A549 (cell line): Measurements from ENCODE around the gene GMDS. TPM values are rescaled to one million over a fixed set of nuclear protein-coding genes. Genes with fewer than 3 reads are reported as not detected.

Source experiments
- ATAC-seq, 2 experiments: fragments of 200-7000 bp in 1 of 2; fragments of >200 bp in 1 of 2; cut with Nextera tagmentation in 1 of 2; cut with Tn5 transposase in 1 of 2; 3 replicates each; pipeline versions ENCODE4 v1.8.0 to v1.9.1; 2018 to 2020; ENCODE audit warnings: mild to moderate bottlenecking in 1 of 2, moderate library complexity in 1 of 2
- CTCF ChIA-PET: fragments of 300-600 bp; sonication (Branson Sonifier 250); formaldehyde crosslinking; extraction: SDS; loops from one replicate; lab custom pipeline; 2021; ENCODE audit warnings: antibody characterized with exemption, inconsistent platforms; lab: Yijun Ruan, JAX
- POLR2A ChIA-PET: fragments of 350-600 bp; formaldehyde crosslinking; extraction: SDS; loops from one replicate; lab custom pipeline; 2021; ENCODE audit warnings: antibody characterized with exemption, inconsistent platforms; lab: Yijun Ruan, JAX
- DNase-seq, 2 experiments: peaks; one replicate each; pipeline versions ENCODE4 v3.0.0 to v3.0.0-alpha.2; 2011 to 2016; ENCODE audit warnings: low read depth in 1 of 2, low spot score in 1 of 2
- FAIRE-seq: peaks from 2 replicates; lab custom pipeline; 2011; peaks lifted over from hg19 to GRCh38; lab: Jason Lieb, UNC
- H3K27ac ChIP-seq, 2 experiments: fragments of >200 bp; sonication (Bioruptor Twin); formaldehyde crosslinking; 3 replicates each; pipeline ENCODE4 v1.5.1; 2016 to 2017
- H3K4me1 ChIP-seq: fragments of >200 bp; sonication (Bioruptor Twin); formaldehyde crosslinking; 3 replicates; pipeline ENCODE4 v1.6.1; 2016
- H3K4me2 ChIP-seq: fragments of >200 bp; sonication (Bioruptor Twin); formaldehyde crosslinking; 3 replicates; pipeline ENCODE4 v1.6.1; 2016
- H3K4me3 ChIP-seq: fragments of >200 bp; sonication (Bioruptor Twin); formaldehyde crosslinking; 3 replicates; pipeline ENCODE4 v1.5.1; 2016
- H3K9me3 ChIP-seq: fragments of >200 bp; sonication (Bioruptor Twin); formaldehyde crosslinking; 3 replicates; pipeline ENCODE4 v1.6.1; 2016
- BHLHE40 ChIP-seq: IDR thresholded peaks from 2 replicates; pipeline ENCODE4 v1.6.1; 2012; ENCODE audit warnings: low read depth, low read length, inconsistent platforms
- EHF ChIP-seq: fragments of 250-450 bp; sonication (Bioruptor Pico); IDR thresholded peaks from 2 replicates; pipeline ENCODE4 v1.5.0; 2020; ENCODE audit warnings: mild to moderate bottlenecking
- EHMT2 ChIP-seq: fragments of 200-600 bp; sonication (generic); IDR thresholded peaks from 2 replicates; pipeline ENCODE4 v1.6.1; 2016; ENCODE audit warnings: antibody characterized with exemption, low read depth, mild to moderate bottlenecking, moderate library complexity
- FOXS1 ChIP-seq: fragments of 250-450 bp; sonication (Bioruptor Pico); IDR thresholded peaks from 2 replicates; pipeline ENCODE4 v1.5.0; 2020; ENCODE audit warnings: mild to moderate bottlenecking, moderate library complexity
- HOXB13 ChIP-seq: fragments of 250-450 bp; sonication (Bioruptor Pico); IDR thresholded peaks from 2 replicates; pipeline ENCODE4 v1.5.0; 2020; ENCODE audit warnings: low read depth, mild to moderate bottlenecking, moderate library complexity
- JUN ChIP-seq, 2 experiments: fragments of >200 bp; sonication (Bioruptor Twin); formaldehyde crosslinking; IDR thresholded peaks; 2 replicates in 1 of 2; 3 replicates in 1 of 2; pipeline ENCODE4 v1.6.1; 2016 to 2017
- MAFK ChIP-seq: fragments of 450-650 bp; IDR thresholded peaks from 2 replicates; pipeline ENCODE4 v1.6.1; 2014; ENCODE audit not compliant: partially characterized antibody
- MAX ChIP-seq: IDR thresholded peaks from 2 replicates; pipeline ENCODE4 v1.6.1; 2012
- MAZ ChIP-seq: fragments of 150-350 bp; IDR thresholded peaks from 2 replicates; pipeline ENCODE4 v1.6.1; 2014; ENCODE audit warnings: antibody characterized with exemption, low read depth, low read length, borderline replicate concordance
- NFE2L2 ChIP-seq: fragments of 150-350 bp; conservative IDR thresholded peaks from 2 replicates; pipeline ENCODE4 v1.6.1; 2014; ENCODE audit warnings: low read length
- POLR2AphosphoS2 ChIP-seq: conservative IDR thresholded peaks from 2 replicates; pipeline ENCODE4 v1.6.1; 2012; ENCODE audit warnings: low read length, improper control_type of control experiment, inconsistent platforms
- RCOR1 ChIP-seq: fragments of 150-350 bp; IDR thresholded peaks from 2 replicates; pipeline ENCODE4 v1.6.1; 2014; ENCODE audit warnings: antibody characterized with exemption, low read length, low read depth
- REST ChIP-seq: fragments of 200-600 bp; sonication (generic); IDR thresholded peaks from 2 replicates; pipeline ENCODE4 v1.6.1; 2016; ENCODE audit warnings: antibody characterized with exemption, mild to moderate bottlenecking, moderate library complexity
- RFX5 ChIP-seq: fragments of 450-650 bp; IDR thresholded peaks from 2 replicates; pipeline ENCODE4 v1.7.1; 2014; ENCODE audit warnings: antibody characterized with exemption, mild to moderate bottlenecking, moderate library complexity
- TFCP2L1 ChIP-seq: fragments of 250-450 bp; sonication (Bioruptor Pico); IDR thresholded peaks from 2 replicates; pipeline ENCODE4 v1.5.0; 2021; ENCODE audit warnings: mild to moderate bottlenecking
- TP53 ChIP-seq: fragments of 250-450 bp; sonication (Bioruptor Pico); IDR thresholded peaks from 2 replicates; pipeline ENCODE4 v1.5.0; 2021; ENCODE audit warnings: mild to moderate bottlenecking, moderate library complexity
- WGBS: methylation state at CpG from one replicate; pipeline ENCODE4 v1.1.6; 2017; ENCODE audit errors: missing lambda C conversion rate; 5-methylcytosine and 5-hydroxymethylcytosine counted together
- polyA plus RNA-seq, 4 experiments: library from polyadenylated mRNA; depleted of rRNA in 3 of 4; stranded (reverse); fragments of >200 nt; fragmentation: RNase III in 1 of 4; extraction: RNeasy Plus Mini Kit Qiagen cat#74134 plus additional on column Dnase treatment in 1 of 4; gene quantifications; 2 replicates in 3 of 4; 3 replicates in 1 of 4; pipeline ENCODE4 v1.2.3, GENCODE V29; 2011 to 2017
- TF ChIP-seq, protein P1 (sequence below): fragments of 150-350 bp; IDR thresholded peaks from 2 replicates; pipeline ENCODE4 v1.6.1; 2014; ENCODE audit warnings: low read depth, mild to moderate bottlenecking, low read length

Gene GMDS
- polyA plus RNA-seq, 2 of the 4 experiments (the other 2 are of a cell fraction) = 9.9 to 12.4 TPM

DNA sequence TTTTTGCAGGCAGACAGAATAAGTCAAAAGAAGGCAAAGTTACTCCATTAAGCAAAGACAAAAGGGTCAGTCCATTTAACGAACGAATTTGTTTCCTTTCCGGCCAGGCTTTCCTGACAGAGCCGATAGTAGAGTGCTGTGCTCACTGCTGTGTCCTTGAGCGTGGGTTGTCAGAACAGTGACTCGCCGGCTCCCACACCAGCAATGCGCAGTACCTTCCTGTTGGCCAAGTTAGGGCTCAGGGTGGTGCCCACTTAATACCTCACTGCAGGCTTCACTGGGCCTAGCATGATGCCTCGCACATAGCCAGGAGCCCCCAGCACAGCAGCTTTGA, 341.0 kb downstream of the GMDS start:
- TF ChIP-seq TFCP2L1 (CRISPR knock-in tag) (no peak), NFE2L2 (no peak), RCOR1 (no peak), POLR2AphosphoS2 (no peak), JUN (IDR thresholded peaks at IDR 0.05) (no peak), EHMT2 (no peak), FOXS1 (CRISPR knock-in tag) (no peak), MAX (no peak)
- TF ChIP-seq, protein P1, sequence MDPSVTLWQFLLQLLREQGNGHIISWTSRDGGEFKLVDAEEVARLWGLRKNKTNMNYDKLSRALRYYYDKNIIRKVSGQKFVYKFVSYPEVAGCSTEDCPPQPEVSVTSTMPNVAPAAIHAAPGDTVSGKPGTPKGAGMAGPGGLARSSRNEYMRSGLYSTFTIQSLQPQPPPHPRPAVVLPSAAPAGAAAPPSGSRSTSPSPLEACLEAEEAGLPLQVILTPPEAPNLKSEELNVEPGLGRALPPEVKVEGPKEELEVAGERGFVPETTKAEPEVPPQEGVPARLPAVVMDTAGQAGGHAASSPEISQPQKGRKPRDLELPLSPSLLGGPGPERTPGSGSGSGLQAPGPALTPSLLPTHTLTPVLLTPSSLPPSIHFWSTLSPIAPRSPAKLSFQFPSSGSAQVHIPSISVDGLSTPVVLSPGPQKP = no peak
- DNase-seq (no peak), ATAC-seq (no peak), FAIRE-seq (no peak)
- 85% methylated on average over 7 of the region's 9 CpGs for WGBS
- Histone ChIP-seq H3K4me2 (no peak overlapping the region), H3K4me3 (no peak overlapping the region), H3K9me3 (no peaks in the 10 kb centered on the region), H3K4me1 (no peaks in the 10 kb centered on the region), H3K27ac (no peak overlapping the region)
- CTCF ChIA-PET = no interaction called here
- POLR2A ChIA-PET = no interaction called here

DNA sequence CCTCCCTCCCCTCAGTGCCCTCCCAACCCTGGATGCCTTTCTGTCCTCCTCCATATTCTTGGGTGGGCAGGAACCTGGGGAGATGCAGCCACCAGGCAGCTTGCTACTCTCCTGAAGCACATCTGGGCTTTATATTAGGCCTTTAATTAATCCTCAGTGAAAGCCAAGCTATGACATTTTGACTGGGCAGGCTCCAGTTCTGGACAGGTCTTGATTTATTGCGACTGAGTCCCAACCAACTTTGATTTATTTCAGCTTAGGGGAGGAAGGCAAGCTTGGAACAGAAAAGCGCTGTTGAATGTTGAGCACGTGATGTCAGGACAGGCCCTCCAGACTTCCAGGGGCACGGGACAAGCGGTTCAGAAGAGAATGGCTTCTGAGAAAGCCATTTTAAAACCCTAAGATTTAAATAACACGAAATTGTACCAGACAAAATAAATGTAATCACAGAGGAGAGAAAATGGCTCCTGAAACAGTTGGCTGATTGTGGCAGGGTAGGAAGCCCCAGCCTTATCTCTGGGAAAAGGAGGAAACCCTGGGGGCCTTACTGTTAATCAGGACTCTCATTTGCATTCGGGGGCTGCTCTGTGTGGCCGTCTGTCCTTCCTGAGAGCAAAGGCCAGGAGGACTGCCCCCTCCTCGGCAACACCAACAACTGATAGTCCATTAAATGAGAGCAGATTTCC, 341.5 kb downstream of the GMDS start:
- Histone ChIP-seq H3K4me1 (no peaks in the 10 kb centered on the region), H3K4me3 (no peak overlapping the region)
- 85% methylated on average over 7 of the region's 9 CpGs for WGBS
- CTCF ChIA-PET = interaction anchor here (1.6 kb wide), 1 partner anchor 10 kb away, joined by 6 read pairs; no protein-coding TSS in a partner anchor
- TF ChIP-seq RFX5 = no peak
- TF ChIP-seq POLR2AphosphoS2 = no peak
- TF ChIP-seq, all 56 proteins: peak for 0
- no peak; a peak in 1 of 6 replicates for ATAC-seq
- no peak for FAIRE-seq
- DNase-seq = no peak
- Histone ChIP-seq H3K9me3 (no peaks in the 10 kb centered on the region), H3K4me2 (no peak overlapping the region), H3K27ac (no peak overlapping the region)
- POLR2A ChIA-PET = no interaction called here

DNA sequence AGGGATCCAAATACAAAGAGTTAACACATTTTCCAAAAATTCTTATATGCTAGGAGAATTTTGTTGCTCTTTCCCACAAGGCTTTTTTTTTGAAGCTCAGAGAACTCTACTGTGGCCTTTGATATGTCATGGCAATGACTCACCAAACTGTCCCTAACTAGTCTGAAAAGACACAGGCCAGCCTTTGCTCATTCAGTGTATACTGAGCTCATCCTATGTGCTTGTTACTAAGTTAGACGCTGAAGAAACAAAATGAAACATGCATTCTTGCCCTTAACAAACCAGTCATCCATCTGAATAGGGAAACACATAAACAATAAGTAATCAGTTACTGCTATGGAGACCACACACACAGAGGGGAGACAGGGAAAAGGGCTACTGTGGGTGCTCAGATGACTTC, 343.8 kb downstream of the GMDS start:
- ATAC-seq (no peak), DNase-seq (no peak), FAIRE-seq (no peak)
- no peak overlapping the region for H3K4me2 ChIP-seq
- 67% methylated on average over 1 of the region's 1 CpG for WGBS
- H3K4me3 ChIP-seq = no peak overlapping the region
- no peaks in the 10 kb centered on the region for H3K9me3 ChIP-seq
- CTCF ChIA-PET = no interaction called here
- H3K4me1 ChIP-seq = no peaks in the 10 kb centered on the region
- POLR2A ChIA-PET = no interaction called here
- H3K27ac ChIP-seq = no peak overlapping the region
- no peak for TF ChIP-seq TP53 (CRISPR knock-in tag)
- no peak for TF ChIP-seq NFE2L2
- TF ChIP-seq BHLHE40 = no peak
- TF ChIP-seq MAZ = no peak
- TF ChIP-seq EHF (CRISPR knock-in tag) = no peak
- TF ChIP-seq RFX5 = no peak
- TF ChIP-seq TFCP2L1 (CRISPR knock-in tag) = no peak
- TF ChIP-seq MAFK = no peak
- TF ChIP-seq REST = no peak
- no peak for TF ChIP-seq HOXB13 (CRISPR knock-in tag)
